HUES48 (cell line): Measurements from ENCODE around the gene SMAD7.

Experiments used
- H3K27ac ChIP-seq: one replicate; pipeline ENCODE4 v1.7.0; 2013; ENCODE audit warnings: low read depth, low read length, inconsistent platforms
- H3K27me3 ChIP-seq: 2 replicates; pipeline ENCODE4 v1.6.1; 2013; ENCODE audit warnings: mild to moderate bottlenecking, low read length; ENCODE audit not compliant: control insufficient read depth, insufficient read depth
- H3K36me3 ChIP-seq: 2 replicates; pipeline ENCODE4 v1.6.1; 2013; ENCODE audit warnings: low read length; ENCODE audit not compliant: control insufficient read depth, insufficient read depth
- H3K4me1 ChIP-seq: 2 replicates; pipeline ENCODE4 v1.6.1; 2013; ENCODE audit warnings: mild to moderate bottlenecking, low read length; ENCODE audit not compliant: control insufficient read depth, insufficient read depth
- H3K4me3 ChIP-seq: 2 replicates; pipeline ENCODE4 v1.5.1; 2013; ENCODE audit warnings: mild to moderate bottlenecking, low read depth, low read length
- H3K9ac ChIP-seq: 2 replicates; pipeline ENCODE4 v1.6.1; 2013; ENCODE audit warnings: mild to moderate bottlenecking, low read depth, low read length, moderate library complexity
- H3K9me3 ChIP-seq: 2 replicates; pipeline ENCODE4 v1.6.1; 2013; ENCODE audit warnings: low read length; ENCODE audit not compliant: control insufficient read depth, insufficient read depth

Gene SMAD7

DNA sequence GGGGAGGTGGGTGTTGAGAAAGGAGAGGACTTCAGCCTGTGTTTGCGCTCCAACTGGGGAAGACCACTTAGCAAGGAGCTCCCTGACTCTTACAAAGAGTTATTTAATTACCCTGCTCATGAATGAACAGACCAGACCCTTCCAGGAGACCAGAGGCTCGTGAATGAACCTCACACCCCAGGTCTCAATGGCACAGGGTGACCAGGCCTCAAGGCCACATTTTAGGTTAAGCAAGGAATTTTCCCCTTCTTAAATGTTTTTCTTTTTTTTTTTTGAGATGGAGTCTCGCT is 25.3 kb downstream of the SMAD7 start:
- Histone ChIP-seq H3K27ac (no peak overlapping the region), H3K27me3 (no peaks in the 10 kb centered on the region), H3K9me3 (no peaks in the 10 kb centered on the region), H3K9ac (no peak overlapping the region), H3K4me3 (no peak overlapping the region), H3K36me3 (peaks cover 26% of the 10 kb centered on the region), H3K4me1 (peaks cover 60% of the 10 kb centered on the region)

DNA sequence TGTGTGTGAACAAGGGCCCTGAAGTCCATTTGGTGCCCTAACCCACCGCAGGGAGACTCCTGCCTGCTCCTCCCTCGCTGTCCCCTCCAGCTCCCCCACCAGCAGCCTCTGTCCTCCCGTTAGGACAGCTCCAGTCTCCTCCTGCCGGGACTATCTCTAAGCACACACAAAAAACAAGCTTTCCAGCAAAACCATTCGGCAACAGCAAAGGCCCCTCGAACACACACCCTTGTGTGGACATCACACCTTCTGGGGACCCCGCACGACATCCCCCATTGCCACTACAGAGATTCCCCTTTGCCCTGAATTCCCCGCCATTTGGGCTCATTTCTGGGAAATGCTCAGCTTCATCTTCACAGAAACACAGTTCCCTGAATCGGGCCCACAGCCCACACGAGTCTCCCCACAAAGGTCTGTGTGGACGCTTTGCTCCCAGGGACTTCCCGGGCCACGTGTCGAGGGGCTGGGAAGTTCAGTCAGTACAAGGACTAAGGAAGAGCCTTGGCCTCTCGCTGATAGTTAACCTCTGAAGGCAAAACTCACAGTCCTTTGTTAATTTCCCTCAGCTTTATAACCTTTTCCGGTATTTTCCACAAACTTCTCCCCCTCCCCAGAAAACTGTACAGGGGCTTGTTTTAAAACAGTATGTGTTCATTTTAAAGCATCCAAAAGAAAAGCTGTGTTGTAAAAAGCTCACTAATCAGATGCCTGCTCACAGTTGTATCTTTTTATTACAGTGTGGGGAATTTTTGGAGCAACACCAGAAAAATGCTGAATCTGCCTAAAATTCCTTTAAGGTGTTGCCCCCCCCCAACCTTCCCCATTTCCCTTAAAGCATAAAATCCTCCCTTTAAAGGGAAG is 25.9 kb downstream of the SMAD7 start:
- H3K4me1 ChIP-seq, result peaks cover 54% of the 10 kb centered on the region
- no peak overlapping the region for H3K4me3 ChIP-seq
- H3K9me3 ChIP-seq, result no peaks in the 10 kb centered on the region
- H3K9ac ChIP-seq, result no peak overlapping the region
- no peaks in the 10 kb centered on the region for H3K27me3 ChIP-seq
- H3K27ac ChIP-seq, result no peak overlapping the region
- peaks cover 31% of the 10 kb centered on the region for H3K36me3 ChIP-seq

DNA sequence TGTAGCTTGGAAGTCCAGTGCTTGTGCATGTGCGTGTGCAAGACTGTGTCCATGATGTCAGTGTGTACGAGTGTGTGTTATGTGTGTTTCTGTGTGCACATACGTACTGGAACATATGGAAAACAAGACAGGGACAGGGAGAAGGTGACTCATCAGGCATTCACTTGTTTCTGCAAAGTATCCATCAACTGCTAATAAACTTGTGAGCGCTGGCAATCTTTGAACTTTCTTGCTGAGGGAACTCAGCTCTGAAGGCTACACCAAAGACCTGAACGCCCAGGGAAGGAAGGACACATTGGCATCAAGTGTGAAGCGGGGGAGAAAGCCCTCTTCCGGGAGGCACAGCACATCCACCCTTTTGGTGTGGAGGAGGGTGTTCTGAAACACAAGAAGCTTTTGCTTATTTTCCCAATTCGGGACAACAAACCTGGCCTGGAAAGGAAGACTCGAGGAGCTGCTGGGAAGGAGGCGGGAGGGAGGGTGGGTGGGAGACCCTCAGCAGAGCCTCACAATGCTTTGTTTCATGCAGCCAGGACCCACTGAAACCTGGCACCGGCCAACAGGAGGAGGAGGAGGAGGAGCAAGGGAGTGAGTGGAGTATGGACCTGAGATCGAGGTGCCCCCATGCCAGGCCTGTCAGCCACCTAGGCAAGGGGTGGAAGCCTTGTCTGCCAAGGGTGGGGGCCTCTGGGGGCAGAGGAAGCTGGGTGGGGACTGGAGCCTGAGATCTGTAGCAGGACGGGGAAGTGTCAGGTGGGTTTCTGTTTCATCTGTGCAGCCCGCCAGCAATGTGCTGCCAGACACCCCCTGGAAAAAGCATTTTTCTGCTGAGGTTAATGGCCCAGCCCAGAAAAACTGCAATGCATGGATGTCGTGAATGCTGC is 26.8 kb downstream of the SMAD7 start:
- H3K9me3 ChIP-seq, result no peaks in the 10 kb centered on the region
- H3K36me3 ChIP-seq, result peaks cover 39% of the 10 kb centered on the region
- H3K27ac ChIP-seq, result no peak overlapping the region
- H3K4me3 ChIP-seq, result no peak overlapping the region
- H3K4me1 ChIP-seq, result peaks cover 46% of the 10 kb centered on the region
- H3K27me3 ChIP-seq, result no peaks in the 10 kb centered on the region
- no peak overlapping the region for H3K9ac ChIP-seq

DNA sequence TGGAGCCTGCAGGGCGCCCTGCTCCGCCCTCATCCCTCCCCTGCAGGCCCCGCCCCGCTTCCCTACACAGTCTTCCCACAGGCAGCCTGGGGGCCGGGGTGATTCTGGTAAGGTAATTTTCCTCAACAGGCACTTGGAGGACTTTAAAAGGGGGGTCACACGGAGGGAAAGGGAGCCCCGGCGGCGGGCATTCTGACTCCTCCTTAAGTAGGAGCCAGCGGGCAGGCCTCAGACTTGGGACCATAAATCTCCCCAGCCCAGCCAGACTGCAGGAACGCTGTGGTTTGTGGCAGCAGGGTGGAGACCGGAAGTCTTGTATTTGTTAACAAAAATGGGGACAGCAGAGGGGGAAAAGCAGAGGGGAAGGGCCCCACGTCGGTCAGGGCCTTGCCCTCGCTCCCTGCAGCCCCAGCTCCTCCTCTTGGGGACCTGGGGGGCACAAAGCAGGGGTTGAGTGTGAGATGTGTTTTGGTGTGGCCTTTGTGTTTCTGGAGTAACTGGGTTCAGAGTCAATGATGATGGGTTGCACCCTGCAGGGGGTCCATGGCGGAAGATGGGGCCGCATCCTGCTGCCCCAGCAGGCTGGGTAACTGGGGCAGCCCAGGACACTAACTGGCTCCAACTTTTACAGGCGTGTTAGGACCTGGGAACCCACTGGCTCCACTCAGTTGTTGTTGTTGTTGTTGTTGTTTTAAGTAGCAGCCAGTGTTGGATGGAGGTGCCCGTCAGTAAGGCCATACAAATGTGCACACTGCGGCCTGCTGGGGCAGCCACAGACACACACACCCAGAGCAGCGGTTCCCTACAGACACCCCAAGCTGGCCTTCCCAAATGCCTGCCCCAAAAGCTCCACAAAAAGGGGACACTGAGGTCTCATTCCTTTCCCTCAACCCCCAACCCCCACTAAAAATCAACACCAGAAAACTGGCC is 27.7 kb downstream of the SMAD7 start:
- no peak overlapping the region for H3K27ac ChIP-seq
- H3K9ac ChIP-seq, result no peak overlapping the region
- H3K36me3 ChIP-seq, result peaks cover 39% of the 10 kb centered on the region
- H3K27me3 ChIP-seq, result no peaks in the 10 kb centered on the region
- H3K4me3 ChIP-seq, result no peak overlapping the region
- peaks cover 36% of the 10 kb centered on the region for H3K4me1 ChIP-seq
- H3K9me3 ChIP-seq, result no peaks in the 10 kb centered on the region

DNA sequence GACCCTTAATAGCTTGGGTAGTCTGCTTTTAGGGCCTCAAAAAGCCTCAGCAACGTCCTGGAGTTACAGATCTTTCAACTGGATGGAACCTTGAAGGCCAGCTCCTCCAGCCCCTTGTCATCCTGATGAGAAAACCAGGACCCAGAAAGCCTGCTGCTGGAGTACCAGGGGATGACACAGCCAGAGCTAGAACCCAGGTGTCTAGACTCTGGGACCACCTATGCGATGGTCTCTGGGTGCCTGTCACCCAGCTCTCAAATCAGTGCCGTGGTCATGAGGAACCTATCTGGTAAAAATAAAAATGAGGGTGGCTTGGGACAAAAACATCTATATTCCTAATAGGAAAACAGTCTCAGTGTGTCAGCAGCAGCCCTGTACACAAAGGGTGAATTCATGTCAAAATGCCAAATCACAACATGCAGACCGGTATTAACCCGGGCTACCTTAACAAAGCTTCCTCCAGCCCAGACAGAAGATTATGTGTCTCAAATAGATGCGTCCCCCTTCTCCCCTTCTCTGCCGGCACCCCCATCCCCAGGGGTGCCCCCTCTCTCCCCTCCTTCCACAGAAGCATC is 28.5 kb downstream of the SMAD7 start:
- H3K4me3 ChIP-seq, result no peak overlapping the region
- H3K36me3 ChIP-seq, result peaks cover 39% of the 10 kb centered on the region
- no peaks in the 10 kb centered on the region for H3K9me3 ChIP-seq
- no peak overlapping the region for H3K27ac ChIP-seq
- H3K9ac ChIP-seq, result no peak overlapping the region
- H3K27me3 ChIP-seq, result no peaks in the 10 kb centered on the region
- H3K4me1 ChIP-seq, result peaks cover 29% of the 10 kb centered on the region

DNA sequence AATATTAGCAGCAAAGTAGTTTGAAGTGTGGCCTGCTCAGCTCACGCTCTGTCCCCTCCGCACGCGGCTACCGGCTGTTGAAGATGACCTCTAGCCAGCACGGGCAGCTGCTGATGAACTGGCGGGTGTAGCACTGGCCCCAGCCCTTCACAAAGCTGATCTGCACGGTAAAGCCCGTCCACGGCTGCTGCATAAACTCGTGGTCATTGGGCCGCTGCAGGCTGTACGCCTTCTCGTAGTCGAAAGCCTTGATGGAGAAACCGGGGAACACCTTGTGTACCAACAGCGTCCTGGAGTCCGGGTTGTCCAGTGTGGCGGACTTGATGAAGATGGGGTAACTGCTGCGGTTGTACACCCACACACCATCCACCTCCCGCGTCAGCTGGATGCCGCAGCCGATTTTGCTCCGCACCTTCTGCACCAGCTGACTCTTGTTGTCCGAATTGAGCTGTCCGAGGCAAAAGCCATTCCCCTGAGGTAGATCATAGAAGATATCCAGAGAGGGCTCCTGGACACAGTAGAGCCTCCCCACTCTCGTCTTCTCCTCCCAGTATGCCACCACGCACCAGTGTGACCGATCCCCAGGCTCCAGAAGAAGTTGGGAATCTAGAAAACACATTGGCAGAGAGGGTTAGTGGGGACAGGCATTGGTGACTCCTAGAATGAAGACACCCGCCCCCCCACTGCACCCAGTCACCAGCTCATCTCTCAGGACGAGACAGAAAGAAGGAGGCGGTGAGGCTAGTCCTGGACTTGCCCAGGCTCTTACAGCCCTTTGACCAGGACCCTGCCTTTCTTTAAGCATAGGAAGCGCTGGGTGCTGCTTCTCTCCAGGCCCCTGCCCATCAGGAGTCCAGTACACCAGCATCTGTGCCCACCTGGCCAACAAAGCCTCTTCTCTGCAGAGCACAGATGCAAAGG is 29.2 kb downstream of the SMAD7 start:
- Histone ChIP-seq H3K27me3 (no peaks in the 10 kb centered on the region), H3K27ac (no peak overlapping the region), H3K4me3 (no peak overlapping the region), H3K9me3 (no peaks in the 10 kb centered on the region), H3K9ac (no peak overlapping the region), H3K4me1 (peaks cover 21% of the 10 kb centered on the region), H3K36me3 (peaks cover 39% of the 10 kb centered on the region)

DNA sequence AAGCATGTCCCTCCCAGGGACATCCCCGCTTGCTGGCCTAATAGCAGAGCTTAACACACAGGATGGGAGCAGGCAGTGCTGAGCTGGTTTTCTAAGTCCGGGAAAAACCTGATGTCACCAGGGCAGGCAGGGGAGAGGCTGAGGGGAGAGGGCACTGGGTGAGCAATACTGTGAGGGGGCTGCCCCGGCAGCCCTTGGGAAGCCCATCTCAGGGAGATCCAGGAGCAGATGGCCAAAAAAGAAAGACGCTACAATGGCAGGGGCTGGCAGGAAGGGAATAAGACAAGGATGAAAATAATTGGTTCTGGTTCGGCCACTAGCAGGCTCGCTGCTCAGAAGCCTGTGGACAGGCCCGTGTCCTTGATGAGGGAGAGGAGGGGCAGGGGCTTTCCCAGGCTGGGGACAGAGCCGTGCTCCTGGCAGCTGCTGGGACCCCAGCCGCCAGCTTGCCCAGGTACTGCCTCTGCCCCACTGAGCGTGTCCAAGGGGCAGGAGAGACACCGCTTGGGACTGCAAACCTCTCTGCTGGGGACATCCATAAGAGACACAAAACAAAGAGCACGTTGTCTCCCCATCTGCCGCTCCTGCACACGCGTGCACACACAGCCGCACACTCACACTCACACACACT is 30.2 kb downstream of the SMAD7 start:
- Histone ChIP-seq H3K27me3 (no peaks in the 10 kb centered on the region), H3K27ac (no peak overlapping the region), H3K4me3 (no peak overlapping the region), H3K9me3 (no peaks in the 10 kb centered on the region), H3K9ac (no peak overlapping the region), H3K4me1 (peaks cover 20% of the 10 kb centered on the region), H3K36me3 (peaks cover 39% of the 10 kb centered on the region)

DNA sequence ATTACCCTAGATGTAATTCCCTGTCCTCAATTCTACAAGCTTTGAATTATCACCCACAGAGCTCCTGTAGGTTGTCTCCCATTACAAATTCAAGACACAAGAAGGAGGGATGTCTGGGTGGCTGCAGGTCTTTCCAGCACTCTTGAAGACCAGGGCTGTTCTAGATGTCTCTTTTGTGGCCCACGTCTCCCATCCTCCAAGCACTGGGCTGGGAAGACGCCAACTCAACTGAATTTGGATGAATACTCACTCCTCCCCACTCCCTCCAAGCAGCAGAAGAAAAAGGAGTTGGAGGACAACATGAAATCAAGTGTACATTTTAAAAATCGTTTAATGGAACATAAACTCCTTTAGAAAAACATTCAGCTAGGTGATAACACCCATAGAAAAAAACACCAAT is 31.2 kb downstream of the SMAD7 start:
- Histone ChIP-seq H3K27ac (no peak overlapping the region), H3K4me3 (no peak overlapping the region), H3K27me3 (no peaks in the 10 kb centered on the region), H3K9ac (no peak overlapping the region), H3K36me3 (peaks cover 39% of the 10 kb centered on the region), H3K9me3 (no peaks in the 10 kb centered on the region), H3K4me1 (peaks cover 15% of the 10 kb centered on the region)

DNA sequence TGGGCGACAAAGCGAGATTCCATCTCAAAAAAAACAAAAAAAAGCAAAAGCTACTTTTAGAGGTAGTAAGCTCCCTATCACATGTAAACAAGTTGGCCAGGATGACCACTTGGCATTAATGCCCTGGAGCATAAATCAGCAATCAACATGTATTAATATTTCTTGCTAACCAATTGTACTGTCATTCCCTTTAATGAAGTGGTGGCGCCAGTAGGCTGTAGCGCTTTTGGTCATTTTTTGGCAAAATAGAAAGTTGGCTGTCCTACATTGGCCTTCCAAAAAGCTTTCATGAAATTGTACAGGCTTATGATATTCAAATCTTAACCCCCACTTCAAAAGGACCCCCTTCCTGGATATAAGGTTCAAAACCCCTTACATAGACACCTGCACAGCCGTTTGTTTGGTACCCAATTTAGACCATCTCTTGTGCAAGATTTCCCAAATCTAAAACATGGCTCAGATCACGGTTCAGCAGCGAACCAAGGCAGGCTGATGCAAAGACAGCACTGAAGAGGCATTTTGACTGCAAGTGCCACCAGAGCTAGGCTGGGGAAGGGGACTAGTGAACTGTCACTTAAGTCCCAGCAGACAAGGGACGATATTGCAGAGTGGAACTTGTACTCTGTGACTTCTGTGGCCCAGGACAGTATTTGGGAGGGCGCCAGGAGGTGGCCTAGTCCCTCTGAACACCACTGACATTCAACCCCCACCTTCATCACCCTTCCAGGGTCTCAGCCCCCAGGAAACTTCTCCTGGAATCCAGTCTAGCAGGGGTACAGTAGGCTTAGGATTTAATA is 31.9 kb downstream of the SMAD7 start:
- H3K36me3 ChIP-seq, result peaks cover 39% of the 10 kb centered on the region
- H3K4me3 ChIP-seq, result no peak overlapping the region
- H3K27me3 ChIP-seq, result no peaks in the 10 kb centered on the region
- no peaks in the 10 kb centered on the region for H3K9me3 ChIP-seq
- H3K9ac ChIP-seq, result no peak overlapping the region
- no peak overlapping the region for H3K27ac ChIP-seq
- peaks cover 15% of the 10 kb centered on the region; the same call in 1 of the 2 replicates for H3K4me1 ChIP-seq
